Measurements from ENCODE around the gene SLX9.
"Not testable (repeated sequence)": the region's sequence is repeated elsewhere in the genome, so short reads cannot be mapped to it uniquely, and the experiment has no call there.

SLX9 gene

GRCh38 chr21:45022736-45023135 lies 82.9 kb downstream of the SLX9 start:
- DNase-seq, result no peak

- DNase-seq, result not testable (repeated sequence)
Measured at GRCh38 chr21:45024516-45024915, 84.7 kb downstream of the SLX9 start.

GRCh38 chr21:45026066-45026745 lies 86.4 kb downstream of the SLX9 start:
- DNase-seq, result no peak

All from stimulated activated CD4-positive, alpha-beta T cell treated with anti-CD3 and anti-CD28 coated beads, Interleukin-4, amount 100 ng/mL, for 1 hour (primary cell).